Measurements from ENCODE around the gene ITFG1.

The ITFG1 gene

GRCh38 chr16:47182318-47182717 lies 278.5 kb downstream of the ITFG1 start:
- no peak for TF ChIP-seq TAF1 (IDR thresholded peaks at IDR 0.05; ENCODE audit: borderline replicate concordance, insufficient read depth, low read length)
- no peak for TF ChIP-seq FOXP2 (optimal IDR thresholded peaks at IDR 0.05; ENCODE audit: borderline replicate concordance, extremely low read depth, extremely low read length, insufficient read depth)
- no peak for TF ChIP-seq POLR2AphosphoS5 (IDR thresholded peaks at IDR 0.05; ENCODE audit: low read depth, low read length)
- TF ChIP-seq REST (IDR thresholded peaks at IDR 0.05; ENCODE audit: insufficient read depth in 1 of 2, low read depth in 2 of 2, low read length in 2 of 2), result no peak
- TF ChIP-seq SIN3A (IDR thresholded peaks at IDR 0.05; ENCODE audit: borderline replicate concordance, insufficient read depth, low read length), result no peak

GRCh38 chr16:47180073-47180472 lies 280.8 kb downstream of the ITFG1 start:
- TF ChIP-seq POLR2AphosphoS5 (IDR thresholded peaks at IDR 0.05; ENCODE audit: low read depth, low read length), result no peak
- TF ChIP-seq REST (IDR thresholded peaks at IDR 0.05; ENCODE audit: insufficient read depth in 1 of 2, low read depth in 2 of 2, low read length in 2 of 2), result no peak
- TF ChIP-seq TAF1 (IDR thresholded peaks at IDR 0.05; ENCODE audit: borderline replicate concordance, insufficient read depth, low read length), result no peak
- TF ChIP-seq FOXP2 (optimal IDR thresholded peaks at IDR 0.05; ENCODE audit: borderline replicate concordance, extremely low read depth, extremely low read length, insufficient read depth), result no peak
- no peak for TF ChIP-seq SIN3A (IDR thresholded peaks at IDR 0.05; ENCODE audit: borderline replicate concordance, insufficient read depth, low read length)

GRCh38 chr16:47175152-47175551 lies 285.7 kb downstream of the ITFG1 start:
- TF ChIP-seq SIN3A (IDR thresholded peaks at IDR 0.05; ENCODE audit: borderline replicate concordance, insufficient read depth, low read length) (no peak), REST (IDR thresholded peaks at IDR 0.05; ENCODE audit: insufficient read depth in 1 of 2, low read depth in 2 of 2, low read length in 2 of 2) (no peak), POLR2AphosphoS5 (IDR thresholded peaks at IDR 0.05; ENCODE audit: low read depth, low read length) (no peak), FOXP2 (optimal IDR thresholded peaks at IDR 0.05; ENCODE audit: borderline replicate concordance, extremely low read depth, extremely low read length, insufficient read depth) (no peak), TAF1 (IDR thresholded peaks at IDR 0.05; ENCODE audit: borderline replicate concordance, insufficient read depth, low read length) (no peak)

- TF ChIP-seq REST (IDR thresholded peaks at IDR 0.05; ENCODE audit: insufficient read depth in 1 of 2, low read depth in 2 of 2, low read length in 2 of 2), result no peak
- no peak for TF ChIP-seq SIN3A (IDR thresholded peaks at IDR 0.05; ENCODE audit: borderline replicate concordance, insufficient read depth, low read length)
- TF ChIP-seq FOXP2 (optimal IDR thresholded peaks at IDR 0.05; ENCODE audit: borderline replicate concordance, extremely low read depth, extremely low read length, insufficient read depth), result no peak
- TF ChIP-seq POLR2AphosphoS5 (IDR thresholded peaks at IDR 0.05; ENCODE audit: low read depth, low read length), result no peak
- no peak for TF ChIP-seq TAF1 (IDR thresholded peaks at IDR 0.05; ENCODE audit: borderline replicate concordance, insufficient read depth, low read length)
Measured at GRCh38 chr16:47162670-47163420, 298.0 kb downstream of the ITFG1 start.
